CD14-positive monocyte (primary cell): ENCODE data around the gene SERPINB2. TPM values are rescaled to one million over a fixed set of nuclear protein-coding genes. Genes with fewer than 3 reads are reported as not detected.

Experiments
- DNase-seq, 3 donors: peaks; one replicate each; pipeline ENCODE4 v3.0.0-alpha.2; 2011 to 2022
- H2AFZ ChIP-seq: 2 replicates; pipeline ENCODE4 v1.6.0; 2012; ENCODE audit warnings: mild to moderate bottlenecking, low read depth, low read length, inconsistent platforms; ENCODE audit not compliant: insufficient read depth, poor library complexity, severe bottlenecking
- H3K27ac ChIP-seq, 2 donors: 1 replicate in 1 of 2; 2 replicates in 1 of 2; pipeline ENCODE4 v1.5.1; 2012 to 2013; ENCODE audit warnings: low read length in 2 of 2, control low read depth in 1 of 2, inconsistent platforms in 1 of 2, low read depth in 1 of 2, mild to moderate bottlenecking in 1 of 2
- H3K27me3 ChIP-seq, 2 donors: one replicate each; pipeline versions ENCODE4 v1.6.0 to v1.6.1; 2011 to 2013; ENCODE audit warnings: low read length in 2 of 2; ENCODE audit not compliant: control insufficient read depth in 2 of 2, insufficient read depth in 2 of 2
- H3K36me3 ChIP-seq, 2 donors: replicated peaks in 1 of 2; 1 replicate in 1 of 2; 2 replicates in 1 of 2; pipeline versions ENCODE4 v1.5.1 to v1.6.1; 2012 to 2013; ENCODE audit warnings: low read length in 2 of 2, control low read depth in 1 of 2, inconsistent platforms in 1 of 2, mild to moderate bottlenecking in 1 of 2; ENCODE audit not compliant: insufficient read depth in 2 of 2, control insufficient read depth in 1 of 2
- H3K4me1 ChIP-seq, 2 donors: 1 replicate in 1 of 2; 2 replicates in 1 of 2; pipeline versions ENCODE4 v1.5.1 to v1.6.1; 2012 to 2013; ENCODE audit warnings: low read length in 2 of 2, control low read depth in 1 of 2, inconsistent platforms in 1 of 2, mild to moderate bottlenecking in 1 of 2, moderate library complexity in 1 of 2; ENCODE audit not compliant: insufficient read depth in 2 of 2, control insufficient read depth in 1 of 2
- H3K4me2 ChIP-seq: replicated peaks from 2 replicates; pipeline ENCODE3; 2012; ENCODE audit warnings: low read length, moderate library complexity, mild to moderate bottlenecking; ENCODE audit not compliant: poor library complexity, severe bottlenecking; ENCODE audit errors: extremely low read depth
- H3K4me3 ChIP-seq, 3 experiments: fragments of 200-600 bp in 1 of 3; sonication (generic) in 1 of 3; replicated peaks in 1 of 3; 1 replicate in 2 of 3; 2 replicates in 1 of 3; pipeline ENCODE4 v1.5.1; 2011 to 2013; ENCODE audit warnings: low read length in 3 of 3, mild to moderate bottlenecking in 3 of 3, control low read depth in 2 of 3, low read depth in 2 of 3, inconsistent platforms in 1 of 3, moderate library complexity in 1 of 3
- H3K79me2 ChIP-seq: 2 replicates; pipeline ENCODE4 v1.6.0; 2012; ENCODE audit warnings: mild to moderate bottlenecking, control low read depth, inconsistent platforms, low read length, moderate library complexity; ENCODE audit not compliant: insufficient read depth
- H3K9ac ChIP-seq: 2 replicates; pipeline ENCODE4 v1.6.0; 2017; ENCODE audit warnings: low read length, mild to moderate bottlenecking; ENCODE audit not compliant: insufficient read depth, poor library complexity, severe bottlenecking
- H3K9me3 ChIP-seq, 2 donors: replicated peaks in 1 of 2; 1 replicate in 1 of 2; 2 replicates in 1 of 2; pipeline versions ENCODE4 v1.5.1 to v1.6.1; 2012 to 2013; ENCODE audit warnings: low read length in 2 of 2, control low read depth in 1 of 2; ENCODE audit not compliant: control insufficient read depth in 1 of 2, insufficient read depth in 1 of 2
- H4K20me1 ChIP-seq: 2 replicates; pipeline ENCODE4 v1.6.0; 2012; ENCODE audit warnings: mild to moderate bottlenecking, low read length, control low read depth, moderate library complexity; ENCODE audit not compliant: insufficient read depth
- H3K27ac Mint-ChIP-seq, 7 donors: one replicate each; pipeline ENCODE4 v1.8.0; 2020; ENCODE audit warnings: mild to moderate bottlenecking in 7 of 7, mixed read lengths in 7 of 7, moderate library complexity in 6 of 7, inconsistent platforms in 2 of 7
- H3K27me3 Mint-ChIP-seq, 3 donors: one replicate each; pipeline ENCODE4 v1.8.0; 2021 to 2022; ENCODE audit warnings: low read depth in 3 of 3, mild to moderate bottlenecking in 3 of 3, mixed read lengths in 3 of 3, moderate library complexity in 3 of 3, inconsistent platforms in 1 of 3
- H3K36me3 Mint-ChIP-seq, 2 donors: one replicate each; pipeline ENCODE4 v1.8.0; 2020; ENCODE audit warnings: mixed read lengths in 2 of 2, inconsistent platforms in 1 of 2, mild to moderate bottlenecking in 1 of 2
- H3K4me1 Mint-ChIP-seq: one replicate; pipeline ENCODE4 v1.8.0; 2020; ENCODE audit warnings: mild to moderate bottlenecking, mixed read lengths
- H3K4me3 Mint-ChIP-seq, 2 donors: one replicate each; pipeline ENCODE4 v1.8.0; 2020; ENCODE audit warnings: mild to moderate bottlenecking in 2 of 2, mixed read lengths in 2 of 2, moderate library complexity in 1 of 2
- H3K9me3 Mint-ChIP-seq, 7 donors: one replicate each; pipeline ENCODE4 v1.8.0; 2020 to 2022; ENCODE audit warnings: mixed read lengths in 7 of 7, mild to moderate bottlenecking in 6 of 7, moderate library complexity in 6 of 7, inconsistent platforms in 2 of 7
- CTCF ChIP-seq: fragments of 200-600 bp; IDR thresholded peaks from one replicate; pipeline ENCODE4 v1.8.0; 2022; ENCODE audit warnings: antibody characterized with exemption, mild to moderate bottlenecking
- WGBS: methylation state at CpG from one replicate; pipeline ENCODE4 v1.1.5; 2013; ENCODE audit warnings: missing lambda C conversion rate; ENCODE audit not compliant: insufficient coverage; 5-methylcytosine and 5-hydroxymethylcytosine counted together
- intact Hi-C, 2 donors: fragments of 100-400 bp; cut with micrococcal nuclease; formaldehyde crosslinking; loops; one replicate each; pipeline versions ENCODE4 v1.15.0 to v1.15.1; 2023
- polyA plus RNA-seq, 3 donors: library from polyadenylated mRNA; depleted of rRNA in 1 of 3; unstranded in 2 of 3; stranded (reverse) in 1 of 3; fragments of 300-500 nt in 2 of 3; fragments of >200 nt in 1 of 3; fragmentation: Illumina TruSeq in 2 of 3; gene quantifications; 1 replicate in 2 of 3; 2 replicates in 1 of 3; pipeline ENCODE4 v1.2.3, GENCODE V29; 2012 to 2021

SERPINB2 gene
- polyA plus RNA-seq, 3 donors = 14.3 to 60.9 (median 19.9) TPM

DNA sequence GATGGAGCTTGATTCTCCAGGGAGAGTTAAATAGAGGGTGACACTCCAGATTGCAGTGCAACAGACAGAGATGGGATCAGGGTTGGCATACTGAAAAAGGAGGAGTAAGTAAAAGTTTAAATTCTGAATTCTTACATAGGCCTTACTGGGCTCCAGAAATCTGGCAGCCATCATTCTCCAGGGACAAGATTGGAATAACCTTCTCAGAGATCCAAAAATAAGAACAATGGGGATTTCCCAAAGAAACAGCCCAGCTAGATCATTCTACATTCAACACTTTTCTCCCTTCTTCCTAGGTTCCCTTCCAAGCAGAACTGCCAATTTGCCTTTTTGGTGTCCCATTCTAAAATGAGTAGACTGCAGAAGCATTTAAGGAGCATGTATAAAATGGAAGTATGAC is 14.9 kb upstream of the SERPINB2 start:
- Histone ChIP-seq H2AFZ (no peak overlapping the region), H3K27ac (no peak overlapping the region), H3K9me3 (no peaks in the 10 kb centered on the region), H3K9ac (no peak overlapping the region), H3K4me1 (peaks cover 22 to 24% of the 10 kb centered on the region in 2 donors), H3K4me2 (no peak overlapping the region), H3K27me3 (no peaks in the 10 kb centered on the region), H4K20me1 (no peaks in the 10 kb centered on the region), H3K36me3 (no peaks in the 10 kb centered on the region), H3K79me2 (no peaks in the 10 kb centered on the region), H3K4me3 (no peak overlapping the region)
- intact Hi-C loops = no loop called here
- DNase-seq = no peak
- no peaks in the 10 kb centered on the region for H3K36me3 Mint-ChIP-seq
- H3K27ac Mint-ChIP-seq = no peak overlapping the region
- no peak overlapping the region for H3K4me3 Mint-ChIP-seq
- H3K9me3 Mint-ChIP-seq = peaks cover 0 to 15% (median 0%) of the 10 kb centered on the region in 7 donors
- peaks cover 26% of the 10 kb centered on the region for H3K4me1 Mint-ChIP-seq
- TF ChIP-seq CTCF = no peak
- H3K27me3 Mint-ChIP-seq = peaks cover 0 to 3% (median 0%) of the 10 kb centered on the region in 3 donors

DNA sequence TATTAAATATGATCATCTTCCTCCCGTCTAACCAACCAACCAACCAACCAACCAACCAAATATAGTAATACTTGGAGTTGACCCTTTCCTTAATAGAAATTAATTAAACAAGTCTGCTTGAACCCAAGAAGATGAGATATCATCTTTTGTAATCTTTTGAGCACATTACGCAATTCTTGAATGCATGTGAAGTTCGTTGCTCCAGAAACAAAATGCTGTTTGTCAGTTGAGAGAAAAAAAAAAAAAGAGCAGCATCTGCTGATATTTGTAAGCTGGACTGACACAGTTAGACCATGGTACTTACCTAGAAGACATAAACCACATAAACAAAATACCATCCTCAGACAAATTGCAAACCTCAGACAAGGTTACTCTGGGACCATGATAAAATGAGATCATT is 9.2 kb upstream of the SERPINB2 start:
- Histone ChIP-seq H3K4me1 (peaks cover 27 to 34% of the 10 kb centered on the region in 2 donors), H3K27me3 (no peaks in the 10 kb centered on the region), H3K79me2 (no peaks in the 10 kb centered on the region), H3K36me3 (no peaks in the 10 kb centered on the region), H3K4me2 (peak overlapping the region; percentile 13), H3K4me3 (no peak overlapping the region), H3K9ac (no peak overlapping the region), H4K20me1 (no peaks in the 10 kb centered on the region), H3K27ac (peak overlapping the region in 1 of 2 donors; percentile 77), H3K9me3 (no peaks in the 10 kb centered on the region), H2AFZ (no peak overlapping the region)
- Mint-ChIP-seq H3K27me3 (peaks cover 0 to 5% (median 0%) of the 10 kb centered on the region in 3 donors), H3K9me3 (peaks cover 0 to 4% (median 0%) of the 10 kb centered on the region in 7 donors), H3K27ac (peak overlapping the region; percentile 48 to 95 (median 88)), H3K36me3 (no peaks in the 10 kb centered on the region), H3K4me3 (peak overlapping the region in 1 of 2 donors; percentile 67), H3K4me1 (peaks cover 32% of the 10 kb centered on the region)
- TF ChIP-seq CTCF = no peak
- intact Hi-C loops = no loop called here
- no CpG with 5 or more reads among the region's 3 CpGs for WGBS
- DNase-seq = peak in 2 of 3 donors; percentile 71 to 81
